GM23338 (cell line): Measurements from ENCODE around the gene ZBTB48. TPM values are rescaled to one million over a fixed set of nuclear protein-coding genes. Genes with fewer than 3 reads are reported as not detected.

ENCODE experiments used
- ATAC-seq: fragments of 200-7000 bp; cut with Tn5 transposase; 3 replicates; pipeline ENCODE4 v1.9.1; 2020
- DNase-seq: peaks from one replicate; pipeline ENCODE4 v3.0.0-alpha.2; 2015; ENCODE audit warnings: low spot score
- H2AFZ ChIP-seq: fragments of 200-600 bp; sonication (generic); 2 replicates; pipeline ENCODE4 v1.8.0; 2016; ENCODE audit warnings: antibody characterized with exemption, mild to moderate bottlenecking, moderate library complexity
- H3F3A ChIP-seq: fragments of 200-600 bp; sonication (generic); replicated peaks from 2 replicates; pipeline ENCODE4 v1.8.0; 2017; ENCODE audit warnings: antibody characterized with exemption, mixed run types, low read depth
- H3K27ac ChIP-seq: fragments of 200-600 bp; sonication (generic); 2 replicates; pipeline ENCODE4 v1.6.1; 2016; ENCODE audit warnings: low read depth
- H3K27me3 ChIP-seq: fragments of 200-600 bp; sonication (generic); 2 replicates; pipeline ENCODE4 v1.8.0; 2016; ENCODE audit warnings: mild to moderate bottlenecking, mixed run types, moderate library complexity; ENCODE audit not compliant: insufficient read depth
- H3K36me3 ChIP-seq: fragments of 200-600 bp; sonication (generic); 2 replicates; pipeline ENCODE4 v1.8.0; 2016; ENCODE audit warnings: mild to moderate bottlenecking; ENCODE audit not compliant: insufficient read depth
- H3K4me1 ChIP-seq: fragments of 200-600 bp; sonication (generic); 2 replicates; pipeline ENCODE4 v1.8.0; 2016; ENCODE audit warnings: mild to moderate bottlenecking, moderate library complexity; ENCODE audit not compliant: insufficient read depth
- H3K4me2 ChIP-seq: fragments of 200-600 bp; sonication (generic); 2 replicates; pipeline ENCODE4 v1.7.1; 2017; ENCODE audit warnings: mixed run types
- H3K4me3 ChIP-seq: fragments of 200-600 bp; sonication (generic); 2 replicates; pipeline ENCODE4 v1.6.1; 2016; ENCODE audit warnings: mixed run types
- H3K79me2 ChIP-seq: fragments of 200-600 bp; sonication (generic); replicated peaks from 2 replicates; pipeline ENCODE4 v1.8.0; 2017; ENCODE audit warnings: mild to moderate bottlenecking; ENCODE audit not compliant: insufficient read depth
- H3K9me2 ChIP-seq: fragments of 200-600 bp; sonication (generic); 2 replicates; pipeline ENCODE4 v1.8.0; 2017; ENCODE audit not compliant: insufficient read depth
- H4K20me1 ChIP-seq: fragments of 200-600 bp; sonication (generic); replicated peaks from 2 replicates; pipeline ENCODE4 v1.8.0; 2017; ENCODE audit warnings: mild to moderate bottlenecking; ENCODE audit not compliant: insufficient read depth
- H3K27ac Mint-ChIP-seq: 2 replicates; pipeline ENCODE4 v1.8.0; 2020; ENCODE audit warnings: inconsistent platforms, mild to moderate bottlenecking, moderate library complexity, mixed read lengths
- H3K27me3 Mint-ChIP-seq: 3 replicates; pipeline ENCODE4 v1.8.0; 2022; ENCODE audit warnings: low read depth, mild to moderate bottlenecking, moderate library complexity, mixed read lengths, inconsistent platforms; ENCODE audit not compliant: insufficient read depth, poor library complexity
- H3K36me3 Mint-ChIP-seq: 3 replicates; pipeline ENCODE4 v1.8.0; 2021; ENCODE audit warnings: low read depth, mild to moderate bottlenecking, inconsistent platforms, moderate library complexity, mixed read lengths
- H3K4me1 Mint-ChIP-seq: 3 replicates; pipeline ENCODE4 v1.8.0; 2020; ENCODE audit warnings: mild to moderate bottlenecking, inconsistent platforms, mixed read lengths
- H3K4me3 Mint-ChIP-seq: 3 replicates; pipeline ENCODE4 v1.8.0; 2021; ENCODE audit warnings: moderate library complexity, mild to moderate bottlenecking, inconsistent platforms, mixed read lengths
- H3K9me3 Mint-ChIP-seq: 3 replicates; pipeline ENCODE4 v1.8.0; 2020; ENCODE audit warnings: moderate library complexity, mild to moderate bottlenecking, inconsistent platforms, mixed read lengths
- CREB1 ChIP-seq: fragments of 250-450 bp; sonication (Bioruptor Pico); IDR thresholded peaks from 2 replicates; pipeline ENCODE4 v1.5.0; 2020; ENCODE audit warnings: low read depth, mild to moderate bottlenecking, moderate library complexity
- EZH2 ChIP-seq: fragments of 200-600 bp; sonication (generic); IDR thresholded peaks from one replicate; pipeline ENCODE4 v1.8.0; 2017; ENCODE audit warnings: antibody characterized with exemption, mild to moderate bottlenecking, low read depth; ENCODE audit not compliant: unreplicated experiment
- EZH2phosphoT487 ChIP-seq: fragments of 200-600 bp; sonication (generic); IDR thresholded peaks from one replicate; pipeline ENCODE4 v1.8.1; 2018; ENCODE audit warnings: antibody characterized with exemption; ENCODE audit not compliant: unreplicated experiment
- JUNB ChIP-seq: IDR thresholded peaks from one replicate; pipeline ENCODE4 v1.6.1; 2016; ENCODE audit warnings: antibody characterized with exemption; ENCODE audit not compliant: unreplicated experiment
- NANOG ChIP-seq: IDR thresholded peaks from 2 replicates; pipeline ENCODE4 v1.6.1; 2016; ENCODE audit warnings: antibody characterized with exemption, borderline replicate concordance
- POLR2AphosphoS5 ChIP-seq: IDR thresholded peaks from 2 replicates; pipeline ENCODE4 v1.6.1; 2016; ENCODE audit warnings: antibody characterized with exemption, low read depth
- STAT1 ChIP-seq: IDR thresholded peaks from one replicate; pipeline ENCODE4 v1.6.1; 2016; ENCODE audit warnings: antibody characterized with exemption; ENCODE audit not compliant: unreplicated experiment
- ZNF114 ChIP-seq: fragments of 250-450 bp; sonication (Bioruptor Pico); IDR thresholded peaks from 2 replicates; pipeline ENCODE4 v1.5.0; 2020; ENCODE audit warnings: mild to moderate bottlenecking, moderate library complexity
- ZNF331 ChIP-seq: fragments of 250-450 bp; sonication (Bioruptor Pico); IDR thresholded peaks from 2 replicates; pipeline ENCODE4 v1.5.0; 2020; ENCODE audit warnings: low read depth, mild to moderate bottlenecking, moderate library complexity
- ZNF462 ChIP-seq: fragments of 250-450 bp; sonication (Bioruptor Pico); IDR thresholded peaks from 2 replicates; pipeline ENCODE4 v1.5.0; 2020; ENCODE audit warnings: mild to moderate bottlenecking, moderate library complexity
- polyA plus RNA-seq: library from polyadenylated mRNA; unstranded; fragments of >200 nt; fragmentation: Nextera tagmentation; extraction: Ambion mirVana; gene quantifications from 2 replicates; pipeline ENCODE4 v1.2.1, GENCODE V29; 2016
- total RNA-seq: library from RNA; depleted of rRNA; stranded (reverse); fragments of >200 nt; shearing (Covaris generic); gene quantifications from 2 replicates; pipeline ENCODE4 v1.2.3, GENCODE V29; 2014
- TF ChIP-seq, protein P1 (sequence below): IDR thresholded peaks from 2 replicates; pipeline ENCODE4 v1.6.1; 2016; ENCODE audit warnings: antibody characterized with exemption
- TF ChIP-seq, protein P2 (sequence below), 2 experiments: fragments of 200-600 bp in 1 of 2; sonication (generic) in 1 of 2; conservative IDR thresholded peaks; 2 replicates each; pipeline versions ENCODE4 v1.5.1 to v1.6.1; 2016 to 2017; ENCODE audit warnings: antibody characterized with exemption in 2 of 2, low read depth in 2 of 2, mild to moderate bottlenecking in 2 of 2, moderate library complexity in 1 of 2
- TF ChIP-seq, protein P3 (sequence below): IDR thresholded peaks from one replicate; pipeline ENCODE4 v1.6.1; 2018; ENCODE audit warnings: antibody characterized with exemption; ENCODE audit not compliant: unreplicated experiment

Gene ZBTB48
- total and polyA plus RNA-seq, 2 experiments from 2014 or later: 17.3 to 25.5 TPM

DNA sequence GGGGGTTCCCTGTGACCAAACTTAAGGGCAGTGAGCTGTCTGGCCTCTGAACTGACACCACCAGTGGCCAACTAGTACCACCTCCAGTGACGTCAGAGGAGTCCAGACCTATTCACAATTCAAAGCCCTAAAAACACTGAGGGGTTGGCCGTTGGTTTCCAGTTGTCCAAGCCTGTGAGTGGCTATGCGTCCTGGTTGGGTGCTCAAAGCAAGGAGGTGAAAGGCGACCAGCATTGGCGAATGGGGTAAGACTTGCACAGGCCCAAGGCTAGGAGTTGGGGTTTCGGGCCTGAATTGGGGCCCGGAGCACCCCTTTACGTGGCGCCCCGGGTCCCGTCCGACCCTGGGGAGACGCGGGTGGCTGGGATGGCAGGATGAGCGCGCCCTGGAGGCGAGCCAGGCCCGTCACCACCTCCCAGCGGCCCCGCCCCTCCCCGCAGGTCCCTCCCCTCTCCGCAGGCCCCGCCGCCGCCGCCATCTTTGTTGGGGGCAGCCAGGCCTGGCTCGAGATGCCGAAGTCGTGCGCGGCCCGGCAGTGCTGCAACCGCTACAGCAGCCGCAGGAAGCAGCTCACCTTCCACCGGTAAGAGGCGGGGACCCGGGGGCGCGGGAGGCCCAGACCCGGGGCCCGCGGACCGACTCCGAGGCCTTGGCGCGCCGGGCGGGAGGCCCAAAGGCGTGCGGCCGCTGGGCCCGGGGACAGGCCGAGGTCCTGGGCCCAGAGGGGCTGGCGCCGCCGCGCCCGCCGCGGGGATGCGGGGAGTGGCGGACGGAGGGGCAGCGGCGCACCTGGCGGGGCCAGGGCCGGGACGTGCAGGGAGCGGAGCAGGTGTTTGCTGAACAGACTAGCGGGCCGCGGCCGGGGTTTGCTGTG lies 45.2 kb downstream of the ZBTB48 start, which contains the start of gene THAP3:
Gene THAP3, plus strand, starts transcription at position 159 of the 874 bp plus-strand sequence. Its CDS starts 351 bp downstream, at position 510.
- peaks cover 58% of the 10 kb centered on the region for H3K79me2 ChIP-seq
- peaks cover 13% of the 10 kb centered on the region for H3K27me3 Mint-ChIP-seq

More for the DNA sequence above, 45.2 kb downstream of the ZBTB48 start, which contains the start of gene THAP3:
- Histone ChIP-seq H3K27ac (peak within 1 kb of the TSS; percentile 88), H3K4me2 (peak within 1 kb of the TSS; percentile 90), H3K9me2 (no peaks in the 10 kb centered on the region), H3K4me3 (peak within 1 kb of the TSS; percentile 77), H4K20me1 (peaks cover 40% of the 10 kb centered on the region), H3K36me3 (peaks cover 14% of the 10 kb centered on the region), H3K4me1 (peaks cover 10% of the 10 kb centered on the region), H2AFZ (0 out of 2 replicates have a peak within 1 kb of the TSS, but pooled peaks have one; percentile 9), H3F3A (peaks cover 34% of the 10 kb centered on the region), H3K27me3 (no peaks in the 10 kb centered on the region)
- TF ChIP-seq EZH2: no peak
- peak; percentile 61 for TF ChIP-seq POLR2AphosphoS5
- TF ChIP-seq, protein P1, sequence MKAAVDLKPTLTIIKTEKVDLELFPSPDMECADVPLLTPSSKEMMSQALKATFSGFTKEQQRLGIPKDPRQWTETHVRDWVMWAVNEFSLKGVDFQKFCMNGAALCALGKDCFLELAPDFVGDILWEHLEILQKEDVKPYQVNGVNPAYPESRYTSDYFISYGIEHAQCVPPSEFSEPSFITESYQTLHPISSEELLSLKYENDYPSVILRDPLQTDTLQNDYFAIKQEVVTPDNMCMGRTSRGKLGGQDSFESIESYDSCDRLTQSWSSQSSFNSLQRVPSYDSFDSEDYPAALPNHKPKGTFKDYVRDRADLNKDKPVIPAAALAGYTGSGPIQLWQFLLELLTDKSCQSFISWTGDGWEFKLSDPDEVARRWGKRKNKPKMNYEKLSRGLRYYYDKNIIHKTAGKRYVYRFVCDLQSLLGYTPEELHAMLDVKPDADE: 0 out of 2 replicates have a peak, but pooled peaks have one; percentile 33
- no peak for TF ChIP-seq ZNF462 (CRISPR knock-in tag)
- no peak for TF ChIP-seq NANOG
- TF ChIP-seq STAT1: no peak
- no peak for TF ChIP-seq JUNB
- TF ChIP-seq, protein P2, sequence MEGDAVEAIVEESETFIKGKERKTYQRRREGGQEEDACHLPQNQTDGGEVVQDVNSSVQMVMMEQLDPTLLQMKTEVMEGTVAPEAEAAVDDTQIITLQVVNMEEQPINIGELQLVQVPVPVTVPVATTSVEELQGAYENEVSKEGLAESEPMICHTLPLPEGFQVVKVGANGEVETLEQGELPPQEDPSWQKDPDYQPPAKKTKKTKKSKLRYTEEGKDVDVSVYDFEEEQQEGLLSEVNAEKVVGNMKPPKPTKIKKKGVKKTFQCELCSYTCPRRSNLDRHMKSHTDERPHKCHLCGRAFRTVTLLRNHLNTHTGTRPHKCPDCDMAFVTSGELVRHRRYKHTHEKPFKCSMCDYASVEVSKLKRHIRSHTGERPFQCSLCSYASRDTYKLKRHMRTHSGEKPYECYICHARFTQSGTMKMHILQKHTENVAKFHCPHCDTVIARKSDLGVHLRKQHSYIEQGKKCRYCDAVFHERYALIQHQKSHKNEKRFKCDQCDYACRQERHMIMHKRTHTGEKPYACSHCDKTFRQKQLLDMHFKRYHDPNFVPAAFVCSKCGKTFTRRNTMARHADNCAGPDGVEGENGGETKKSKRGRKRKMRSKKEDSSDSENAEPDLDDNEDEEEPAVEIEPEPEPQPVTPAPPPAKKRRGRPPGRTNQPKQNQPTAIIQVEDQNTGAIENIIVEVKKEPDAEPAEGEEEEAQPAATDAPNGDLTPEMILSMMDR (conservative IDR thresholded peaks at IDR 0.05; ENCODE audit: low read depth in 2 of 2): peak; percentile 25 to 42; a peak in 3 of 4 replicates
- TF ChIP-seq CREB1: peak; percentile 90
- TF ChIP-seq ZNF331 (CRISPR knock-in tag): no peak
- no peak for TF ChIP-seq ZNF114 (CRISPR knock-in tag)
- TF ChIP-seq, protein P3, sequence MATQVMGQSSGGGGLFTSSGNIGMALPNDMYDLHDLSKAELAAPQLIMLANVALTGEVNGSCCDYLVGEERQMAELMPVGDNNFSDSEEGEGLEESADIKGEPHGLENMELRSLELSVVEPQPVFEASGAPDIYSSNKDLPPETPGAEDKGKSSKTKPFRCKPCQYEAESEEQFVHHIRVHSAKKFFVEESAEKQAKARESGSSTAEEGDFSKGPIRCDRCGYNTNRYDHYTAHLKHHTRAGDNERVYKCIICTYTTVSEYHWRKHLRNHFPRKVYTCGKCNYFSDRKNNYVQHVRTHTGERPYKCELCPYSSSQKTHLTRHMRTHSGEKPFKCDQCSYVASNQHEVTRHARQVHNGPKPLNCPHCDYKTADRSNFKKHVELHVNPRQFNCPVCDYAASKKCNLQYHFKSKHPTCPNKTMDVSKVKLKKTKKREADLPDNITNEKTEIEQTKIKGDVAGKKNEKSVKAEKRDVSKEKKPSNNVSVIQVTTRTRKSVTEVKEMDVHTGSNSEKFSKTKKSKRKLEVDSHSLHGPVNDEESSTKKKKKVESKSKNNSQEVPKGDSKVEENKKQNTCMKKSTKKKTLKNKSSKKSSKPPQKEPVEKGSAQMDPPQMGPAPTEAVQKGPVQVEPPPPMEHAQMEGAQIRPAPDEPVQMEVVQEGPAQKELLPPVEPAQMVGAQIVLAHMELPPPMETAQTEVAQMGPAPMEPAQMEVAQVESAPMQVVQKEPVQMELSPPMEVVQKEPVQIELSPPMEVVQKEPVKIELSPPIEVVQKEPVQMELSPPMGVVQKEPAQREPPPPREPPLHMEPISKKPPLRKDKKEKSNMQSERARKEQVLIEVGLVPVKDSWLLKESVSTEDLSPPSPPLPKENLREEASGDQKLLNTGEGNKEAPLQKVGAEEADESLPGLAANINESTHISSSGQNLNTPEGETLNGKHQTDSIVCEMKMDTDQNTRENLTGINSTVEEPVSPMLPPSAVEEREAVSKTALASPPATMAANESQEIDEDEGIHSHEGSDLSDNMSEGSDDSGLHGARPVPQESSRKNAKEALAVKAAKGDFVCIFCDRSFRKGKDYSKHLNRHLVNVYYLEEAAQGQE: no peak
- TF ChIP-seq EZH2phosphoT487: no peak
- peaks cover 20% of the 10 kb centered on the region for H3K4me1 Mint-ChIP-seq
- H3K4me3 Mint-ChIP-seq: peak within 1 kb of the TSS; percentile 89
- peak; percentile 93 for DNase-seq
- peak; percentile 89 for ATAC-seq
- H3K27ac Mint-ChIP-seq: peak within 1 kb of the TSS; percentile 80
- H3K36me3 Mint-ChIP-seq: peaks cover 48% of the 10 kb centered on the region
- H3K9me3 Mint-ChIP-seq: no peaks in the 10 kb centered on the region
